A549 (cell line): ENCODE data around the gene MYOT. TPM values are rescaled to one million over a fixed set of nuclear protein-coding genes. Genes with fewer than 3 reads are reported as not detected.

Experiments
- ATAC-seq, 2 experiments: fragments of 200-7000 bp in 1 of 2; fragments of >200 bp in 1 of 2; cut with Nextera tagmentation in 1 of 2; cut with Tn5 transposase in 1 of 2; 3 replicates each; pipeline versions ENCODE4 v1.8.0 to v1.9.1; 2018 to 2020; ENCODE audit warnings: mild to moderate bottlenecking in 1 of 2, moderate library complexity in 1 of 2
- CTCF ChIA-PET: fragments of 300-600 bp; sonication (Branson Sonifier 250); formaldehyde crosslinking; extraction: SDS; loops from one replicate; lab custom pipeline; 2021; ENCODE audit warnings: antibody characterized with exemption, inconsistent platforms; lab: Yijun Ruan, JAX
- POLR2A ChIA-PET: fragments of 350-600 bp; formaldehyde crosslinking; extraction: SDS; loops from one replicate; lab custom pipeline; 2021; ENCODE audit warnings: antibody characterized with exemption, inconsistent platforms; lab: Yijun Ruan, JAX
- DNase-seq, 2 experiments: peaks; one replicate each; pipeline versions ENCODE4 v3.0.0 to v3.0.0-alpha.2; 2011 to 2016; ENCODE audit warnings: low read depth in 1 of 2, low spot score in 1 of 2
- FAIRE-seq: peaks from 2 replicates; lab custom pipeline; 2011; peaks lifted over from hg19 to GRCh38; lab: Jason Lieb, UNC
- H3K27ac ChIP-seq, 2 experiments: fragments of >200 bp; sonication (Bioruptor Twin); formaldehyde crosslinking; 3 replicates each; pipeline ENCODE4 v1.5.1; 2016 to 2017
- H3K4me1 ChIP-seq: fragments of >200 bp; sonication (Bioruptor Twin); formaldehyde crosslinking; 3 replicates; pipeline ENCODE4 v1.6.1; 2016
- H3K4me2 ChIP-seq: fragments of >200 bp; sonication (Bioruptor Twin); formaldehyde crosslinking; 3 replicates; pipeline ENCODE4 v1.6.1; 2016
- H3K4me3 ChIP-seq: fragments of >200 bp; sonication (Bioruptor Twin); formaldehyde crosslinking; 3 replicates; pipeline ENCODE4 v1.5.1; 2016
- H3K9me3 ChIP-seq: fragments of >200 bp; sonication (Bioruptor Twin); formaldehyde crosslinking; 3 replicates; pipeline ENCODE4 v1.6.1; 2016
- ATOH8 ChIP-seq: fragments of 250-450 bp; sonication (Bioruptor Pico); IDR thresholded peaks from 2 replicates; pipeline ENCODE4 v1.5.0; 2020; ENCODE audit warnings: low read depth, mild to moderate bottlenecking, moderate library complexity
- CHD4 ChIP-seq: fragments of 200-600 bp; sonication (generic); IDR thresholded peaks from 2 replicates; pipeline ENCODE4 v1.6.1; 2016; ENCODE audit warnings: antibody characterized with exemption, mild to moderate bottlenecking, borderline replicate concordance
- EP300 ChIP-seq, 2 experiments: fragments of >200 bp; sonication (Bioruptor Twin); formaldehyde crosslinking; IDR thresholded peaks; 2 replicates in 1 of 2; 3 replicates in 1 of 2; pipeline ENCODE4 v1.6.1; 2016 to 2017
- FOSB ChIP-seq: fragments of 250-450 bp; sonication (Bioruptor Pico); IDR thresholded peaks from 2 replicates; pipeline ENCODE4 v1.5.0; 2020; ENCODE audit warnings: mild to moderate bottlenecking, moderate library complexity
- FOSL2 ChIP-seq, 2 experiments: fragments of 450-650 bp in 1 of 2; fragments of >200 bp in 1 of 2; sonication (Bioruptor Twin) in 1 of 2; formaldehyde crosslinking; IDR thresholded peaks; 2 replicates each; pipeline versions ENCODE4 v1.5.0 to v1.6.1; 2016 to 2020; ENCODE audit warnings: mild to moderate bottlenecking in 1 of 2, moderate library complexity in 1 of 2
- FOXS1 ChIP-seq: fragments of 250-450 bp; sonication (Bioruptor Pico); IDR thresholded peaks from 2 replicates; pipeline ENCODE4 v1.5.0; 2020; ENCODE audit warnings: mild to moderate bottlenecking, moderate library complexity
- HOXA7 ChIP-seq: fragments of 250-450 bp; sonication (Bioruptor Pico); IDR thresholded peaks from 2 replicates; pipeline ENCODE4 v1.5.0; 2020; ENCODE audit warnings: mild to moderate bottlenecking, moderate library complexity
- HOXB13 ChIP-seq: fragments of 250-450 bp; sonication (Bioruptor Pico); IDR thresholded peaks from 2 replicates; pipeline ENCODE4 v1.5.0; 2020; ENCODE audit warnings: low read depth, mild to moderate bottlenecking, moderate library complexity
- JUNB ChIP-seq: fragments of >200 bp; sonication (Bioruptor Twin); formaldehyde crosslinking; IDR thresholded peaks from 2 replicates; pipeline ENCODE4 v1.6.1; 2016
- KDM1A ChIP-seq: fragments of 200-600 bp; sonication (generic); IDR thresholded peaks from 2 replicates; pipeline ENCODE4 v1.6.1; 2016; ENCODE audit warnings: low read depth, mild to moderate bottlenecking
- KDM5A ChIP-seq: fragments of 200-600 bp; sonication (generic); IDR thresholded peaks from 2 replicates; pipeline ENCODE4 v1.6.1; 2016; ENCODE audit warnings: antibody characterized with exemption, mild to moderate bottlenecking
- MAFK ChIP-seq: fragments of 450-650 bp; IDR thresholded peaks from 2 replicates; pipeline ENCODE4 v1.6.1; 2014; ENCODE audit not compliant: partially characterized antibody
- NFE2L2 ChIP-seq: fragments of 150-350 bp; conservative IDR thresholded peaks from 2 replicates; pipeline ENCODE4 v1.6.1; 2014; ENCODE audit warnings: low read length
- POLR2A ChIP-seq: IDR thresholded peaks from 2 replicates; pipeline ENCODE4 v1.6.1; 2012; ENCODE audit warnings: mild to moderate bottlenecking, low read length
- POLR2AphosphoS2 ChIP-seq: conservative IDR thresholded peaks from 2 replicates; pipeline ENCODE4 v1.6.1; 2012; ENCODE audit warnings: low read length, improper control_type of control experiment, inconsistent platforms
- RARB ChIP-seq: fragments of 250-450 bp; sonication (Bioruptor Pico); IDR thresholded peaks from 2 replicates; pipeline ENCODE4 v1.8.0; 2021; ENCODE audit warnings: mild to moderate bottlenecking, moderate library complexity
- RFX5 ChIP-seq: fragments of 450-650 bp; IDR thresholded peaks from 2 replicates; pipeline ENCODE4 v1.7.1; 2014; ENCODE audit warnings: antibody characterized with exemption, mild to moderate bottlenecking, moderate library complexity
- SREBF2 ChIP-seq: fragments of 450-650 bp; IDR thresholded peaks from 2 replicates; pipeline ENCODE4 v1.6.1; 2014; ENCODE audit warnings: mild to moderate bottlenecking, moderate library complexity
- TFCP2L1 ChIP-seq: fragments of 250-450 bp; sonication (Bioruptor Pico); IDR thresholded peaks from 2 replicates; pipeline ENCODE4 v1.5.0; 2021; ENCODE audit warnings: mild to moderate bottlenecking
- TP53 ChIP-seq: fragments of 250-450 bp; sonication (Bioruptor Pico); IDR thresholded peaks from 2 replicates; pipeline ENCODE4 v1.5.0; 2021; ENCODE audit warnings: mild to moderate bottlenecking, moderate library complexity
- ZC3H11A ChIP-seq: fragments of 450-650 bp; IDR thresholded peaks from 2 replicates; pipeline ENCODE4 v1.6.1; 2014; ENCODE audit warnings: antibody characterized with exemption, mild to moderate bottlenecking
- ZNF302 ChIP-seq: fragments of 250-450 bp; sonication (Bioruptor Pico); IDR thresholded peaks from 2 replicates; pipeline ENCODE4 v1.9.0; 2021; ENCODE audit warnings: inconsistent platforms, mild to moderate bottlenecking, moderate library complexity
- ZSCAN20 ChIP-seq: fragments of 250-450 bp; sonication (Bioruptor Pico); IDR thresholded peaks from 2 replicates; pipeline ENCODE4 v1.8.0; 2022; ENCODE audit warnings: mild to moderate bottlenecking, moderate library complexity
- WGBS: methylation state at CpG from one replicate; pipeline ENCODE4 v1.1.6; 2017; ENCODE audit errors: missing lambda C conversion rate; 5-methylcytosine and 5-hydroxymethylcytosine counted together
- polyA plus RNA-seq, 4 experiments: library from polyadenylated mRNA; depleted of rRNA in 3 of 4; stranded (reverse); fragments of >200 nt; fragmentation: RNase III in 1 of 4; extraction: RNeasy Plus Mini Kit Qiagen cat#74134 plus additional on column Dnase treatment in 1 of 4; gene quantifications; 2 replicates in 3 of 4; 3 replicates in 1 of 4; pipeline ENCODE4 v1.2.3, GENCODE V29; 2011 to 2017
- TF ChIP-seq, protein P1 (sequence below): fragments of 250-450 bp; sonication (Bioruptor Pico); IDR thresholded peaks from 2 replicates; pipeline ENCODE4 v1.5.0; 2021; ENCODE audit warnings: mild to moderate bottlenecking, moderate library complexity, borderline replicate concordance
- TF ChIP-seq, protein P2 (sequence below): IDR thresholded peaks from 2 replicates; pipeline ENCODE4 v1.6.1; 2012
- TF ChIP-seq, protein P3 (sequence below): fragments of 450-650 bp; IDR thresholded peaks from 2 replicates; pipeline ENCODE4 v1.6.1; 2014; ENCODE audit warnings: antibody characterized with exemption
- TF ChIP-seq, protein P4 (sequence below): IDR thresholded peaks from 2 replicates; pipeline ENCODE4 v1.6.1; 2012; ENCODE audit warnings: low read depth, borderline replicate concordance
- TF ChIP-seq, protein P5 (sequence below): fragments of >200 bp; sonication (Bioruptor Twin); formaldehyde crosslinking; IDR thresholded peaks from 3 replicates; pipeline ENCODE4 v1.5.1; 2016

The MYOT gene
- polyA plus RNA-seq, 2 of the 4 experiments (the other 2 are of a cell fraction), result 0.08 TPM; not detected in 1

DNA sequence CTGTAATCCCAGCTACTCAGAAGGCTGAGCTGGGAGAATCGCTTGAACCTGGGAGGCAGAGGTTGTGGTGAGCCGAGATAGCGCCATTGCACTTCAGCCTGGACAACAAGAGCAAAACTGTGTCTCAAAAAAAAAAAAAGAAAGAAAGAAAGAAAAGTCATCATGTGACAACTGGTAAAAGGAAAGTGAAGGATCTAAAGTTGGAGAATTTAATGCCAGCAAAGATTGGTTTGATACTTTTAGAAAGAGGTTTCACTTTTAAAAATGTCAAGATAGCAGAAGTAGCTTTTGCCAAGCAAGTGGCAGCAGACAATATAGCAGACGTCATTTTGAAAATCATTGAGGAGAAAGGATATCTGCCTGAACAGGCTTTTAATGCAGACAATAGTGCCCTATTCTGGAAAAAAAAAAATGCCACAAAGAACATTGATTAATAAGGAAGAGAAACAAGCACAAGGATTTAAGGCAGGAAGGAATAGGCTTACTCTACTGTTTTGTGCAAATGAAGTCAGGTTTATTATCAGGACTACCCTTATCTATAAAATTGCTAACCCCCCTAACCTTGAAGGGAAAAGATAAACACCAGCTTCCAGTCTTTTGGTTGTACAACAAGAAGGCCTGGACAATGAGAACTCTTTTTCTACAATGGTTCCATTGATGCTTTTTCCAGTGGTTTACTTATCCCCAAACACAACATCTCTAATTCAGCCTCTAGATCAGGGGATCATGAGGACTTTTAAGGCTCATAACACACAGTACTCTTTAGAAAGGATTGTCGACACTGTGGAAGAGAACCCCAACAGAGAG lies 33.6 kb downstream of the MYOT start:
- Histone ChIP-seq H3K4me2 (no peak overlapping the region), H3K9me3 (no peaks in the 10 kb centered on the region), H3K4me3 (no peak overlapping the region)
- TF ChIP-seq RARB (CRISPR knock-in tag) (no peak), FOXS1 (CRISPR knock-in tag) (no peak), ZC3H11A (no peak), KDM5A (no peak), RFX5 (no peak), POLR2AphosphoS2 (no peak), SREBF2 (no peak), JUNB (no peak), HOXA7 (CRISPR knock-in tag) (no peak), HOXB13 (no peak), EP300 (IDR thresholded peaks at IDR 0.05) (no peak), CHD4 (no peak), ZSCAN20 (CRISPR knock-in tag) (no peak)
- TF ChIP-seq, protein P1, sequence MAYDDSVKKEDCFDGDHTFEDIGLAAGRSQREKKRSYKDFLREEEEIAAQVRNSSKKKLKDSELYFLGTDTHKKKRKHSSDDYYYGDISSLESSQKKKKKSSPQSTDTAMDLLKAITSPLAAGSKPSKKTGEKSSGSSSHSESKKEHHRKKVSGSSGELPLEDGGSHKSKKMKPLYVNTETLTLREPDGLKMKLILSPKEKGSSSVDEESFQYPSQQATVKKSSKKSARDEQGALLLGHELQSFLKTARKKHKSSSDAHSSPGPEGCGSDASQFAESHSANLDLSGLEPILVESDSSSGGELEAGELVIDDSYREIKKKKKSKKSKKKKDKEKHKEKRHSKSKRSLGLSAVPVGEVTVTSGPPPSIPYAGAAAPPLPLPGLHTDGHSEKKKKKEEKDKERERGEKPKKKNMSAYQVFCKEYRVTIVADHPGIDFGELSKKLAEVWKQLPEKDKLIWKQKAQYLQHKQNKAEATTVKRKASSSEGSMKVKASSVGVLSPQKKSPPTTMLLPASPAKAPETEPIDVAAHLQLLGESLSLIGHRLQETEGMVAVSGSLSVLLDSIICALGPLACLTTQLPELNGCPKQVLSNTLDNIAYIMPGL, result no peak
- TF ChIP-seq, protein P2, sequence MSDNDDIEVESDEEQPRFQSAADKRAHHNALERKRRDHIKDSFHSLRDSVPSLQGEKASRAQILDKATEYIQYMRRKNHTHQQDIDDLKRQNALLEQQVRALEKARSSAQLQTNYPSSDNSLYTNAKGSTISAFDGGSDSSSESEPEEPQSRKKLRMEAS, result no peak
- TF ChIP-seq, all 56 proteins: peak for 0
- WGBS, result 82% methylated on average over 5 of the region's 5 CpGs
- no peak overlapping the region for H3K27ac ChIP-seq
- H3K4me1 ChIP-seq, result no peaks in the 10 kb centered on the region
- no peak for FAIRE-seq
- ChIA-PET POLR2A (no interaction called here), CTCF (interaction anchor here (0.6 to 0.9 kb wide), 5 partner anchors 55 to 920 kb away, joined by 3 to 4 read pairs (median 3); no protein-coding TSS in a partner anchor)
- no peak for DNase-seq
- ATAC-seq, result no peak

DNA sequence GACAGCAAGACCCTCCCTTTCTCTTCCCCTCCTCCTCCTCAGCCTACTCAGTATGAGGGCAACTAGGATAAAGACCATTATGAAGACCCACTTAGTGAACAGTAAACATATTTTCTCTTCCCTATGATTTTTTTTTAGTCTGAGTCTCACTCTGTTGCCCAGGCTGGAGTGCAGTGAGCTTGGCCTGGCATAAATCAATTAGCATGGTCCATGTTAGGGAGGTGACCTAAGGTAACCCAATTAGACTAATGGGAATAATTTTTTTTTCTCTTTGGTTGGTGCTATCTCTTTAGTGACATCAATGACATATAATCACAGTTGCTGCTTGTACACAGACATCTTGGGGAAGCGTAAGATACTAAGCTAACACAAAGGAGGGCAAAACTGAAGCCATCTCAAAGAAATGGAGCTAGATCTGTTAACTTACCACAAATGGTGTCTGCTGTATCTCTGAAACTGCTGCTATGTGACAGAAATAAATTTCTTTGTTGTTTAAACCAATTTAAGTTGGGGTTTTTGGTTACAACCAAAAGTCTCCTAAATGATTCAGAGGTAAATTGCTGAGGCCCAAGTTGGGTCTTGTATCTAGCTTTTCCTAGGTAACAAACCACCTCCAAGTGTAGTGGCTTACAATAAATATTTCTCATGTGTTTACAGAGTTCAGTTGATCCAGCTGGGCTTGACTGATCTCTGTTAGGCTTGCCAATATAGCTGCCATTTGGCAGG lies 34.9 kb downstream of the MYOT start:
- H3K27ac ChIP-seq, result no peak overlapping the region
- ATAC-seq (no peak), DNase-seq (no peak), FAIRE-seq (no peak)
- H3K4me1 ChIP-seq, result no peaks in the 10 kb centered on the region
- POLR2A ChIA-PET, result no interaction called here
- no peaks in the 10 kb centered on the region for H3K9me3 ChIP-seq
- TF ChIP-seq FOSL2 (IDR thresholded peaks at IDR 0.05) (no peak), FOSL2 (CRISPR knock-in tag; IDR thresholded peaks at IDR 0.05) (no peak), KDM1A (no peak), RARB (CRISPR knock-in tag) (no peak), ZNF302 (CRISPR knock-in tag) (no peak), NFE2L2 (no peak), TP53 (CRISPR knock-in tag) (no peak), POLR2A (no peak), RFX5 (no peak), TFCP2L1 (CRISPR knock-in tag) (no peak), FOSB (CRISPR knock-in tag) (no peak), MAFK (no peak), HOXB13 (no peak), ATOH8 (CRISPR knock-in tag) (no peak)
- TF ChIP-seq, protein P3, sequence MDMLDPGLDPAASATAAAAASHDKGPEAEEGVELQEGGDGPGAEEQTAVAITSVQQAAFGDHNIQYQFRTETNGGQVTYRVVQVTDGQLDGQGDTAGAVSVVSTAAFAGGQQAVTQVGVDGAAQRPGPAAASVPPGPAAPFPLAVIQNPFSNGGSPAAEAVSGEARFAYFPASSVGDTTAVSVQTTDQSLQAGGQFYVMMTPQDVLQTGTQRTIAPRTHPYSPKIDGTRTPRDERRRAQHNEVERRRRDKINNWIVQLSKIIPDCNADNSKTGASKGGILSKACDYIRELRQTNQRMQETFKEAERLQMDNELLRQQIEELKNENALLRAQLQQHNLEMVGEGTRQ, result no peak
- TF ChIP-seq, protein P4, sequence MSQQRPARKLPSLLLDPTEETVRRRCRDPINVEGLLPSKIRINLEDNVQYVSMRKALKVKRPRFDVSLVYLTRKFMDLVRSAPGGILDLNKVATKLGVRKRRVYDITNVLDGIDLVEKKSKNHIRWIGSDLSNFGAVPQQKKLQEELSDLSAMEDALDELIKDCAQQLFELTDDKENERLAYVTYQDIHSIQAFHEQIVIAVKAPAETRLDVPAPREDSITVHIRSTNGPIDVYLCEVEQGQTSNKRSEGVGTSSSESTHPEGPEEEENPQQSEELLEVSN, result no peak
- TF ChIP-seq, protein P5, sequence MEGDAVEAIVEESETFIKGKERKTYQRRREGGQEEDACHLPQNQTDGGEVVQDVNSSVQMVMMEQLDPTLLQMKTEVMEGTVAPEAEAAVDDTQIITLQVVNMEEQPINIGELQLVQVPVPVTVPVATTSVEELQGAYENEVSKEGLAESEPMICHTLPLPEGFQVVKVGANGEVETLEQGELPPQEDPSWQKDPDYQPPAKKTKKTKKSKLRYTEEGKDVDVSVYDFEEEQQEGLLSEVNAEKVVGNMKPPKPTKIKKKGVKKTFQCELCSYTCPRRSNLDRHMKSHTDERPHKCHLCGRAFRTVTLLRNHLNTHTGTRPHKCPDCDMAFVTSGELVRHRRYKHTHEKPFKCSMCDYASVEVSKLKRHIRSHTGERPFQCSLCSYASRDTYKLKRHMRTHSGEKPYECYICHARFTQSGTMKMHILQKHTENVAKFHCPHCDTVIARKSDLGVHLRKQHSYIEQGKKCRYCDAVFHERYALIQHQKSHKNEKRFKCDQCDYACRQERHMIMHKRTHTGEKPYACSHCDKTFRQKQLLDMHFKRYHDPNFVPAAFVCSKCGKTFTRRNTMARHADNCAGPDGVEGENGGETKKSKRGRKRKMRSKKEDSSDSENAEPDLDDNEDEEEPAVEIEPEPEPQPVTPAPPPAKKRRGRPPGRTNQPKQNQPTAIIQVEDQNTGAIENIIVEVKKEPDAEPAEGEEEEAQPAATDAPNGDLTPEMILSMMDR, result no peak
- no peak overlapping the region for H3K4me2 ChIP-seq
- H3K4me3 ChIP-seq, result no peak overlapping the region
- CTCF ChIA-PET, result interaction anchor here (0.7 kb wide), 1 partner anchor 167 kb away, joined by 3 read pairs; no protein-coding TSS in a partner anchor
- 90% methylated on average over 1 of the region's 1 CpG for WGBS
